C4-2B (cell line): Measurements from ENCODE around the gene PHAF1.

Experiments used
- H3K27ac ChIP-seq: fragments of 450-650 bp; 2 replicates; pipeline ENCODE4 v1.5.1; 2017
- CTCF ChIP-seq: fragments of 450-650 bp; conservative IDR thresholded peaks from 2 replicates; pipeline ENCODE4 v1.5.1; 2017; ENCODE audit warnings: mild to moderate bottlenecking
- ZFX ChIP-seq: fragments of 450-650 bp; IDR thresholded peaks from 2 replicates; pipeline ENCODE4 v1.6.1; 2017

The PHAF1 gene

GRCh38 chr16:67158637-67159600 lies 49.2 kb downstream of the PHAF1 start:
- H3K27ac ChIP-seq: peak overlapping the region; percentile 90
- TF ChIP-seq CTCF (no peak), ZFX (no peak)

GRCh38 chr16:67161595-67162058 lies 51.9 kb downstream of the PHAF1 start:
- TF ChIP-seq CTCF: no peak
- TF ChIP-seq ZFX: no peak
- H3K27ac ChIP-seq: peak overlapping the region; percentile 90

- peak overlapping the region; percentile 90 for H3K27ac ChIP-seq
- TF ChIP-seq ZFX (no peak), CTCF (no peak)
Measured at GRCh38 chr16:67162506-67163163, 52.9 kb downstream of the PHAF1 start.

- TF ChIP-seq CTCF: no peak
- no peak for TF ChIP-seq ZFX
- no peak overlapping the region; the same call in 1 of the 2 replicates for H3K27ac ChIP-seq
Measured at GRCh38 chr16:67163164-67163998, 53.6 kb downstream of the PHAF1 start.

- peak overlapping the region; percentile 62; the same call in 1 of the 2 replicates for H3K27ac ChIP-seq
Measured at GRCh38 chr16:67163999-67164558, 54.3 kb downstream of the PHAF1 start.

GRCh38 chr16:67164599-67165061 lies 54.9 kb downstream of the PHAF1 start, which contains the start of gene HSF4:
Gene HSF4 (plus strand): TSS chr16:67164745. CDS start chr16:67164812, 67 bp downstream.
- H3K27ac ChIP-seq: peak within 1 kb of the TSS; percentile 62
- no peak for TF ChIP-seq ZFX
- TF ChIP-seq CTCF: no peak

More at GRCh38 chr16:67163999-67164558, 54.3 kb downstream of the PHAF1 start:
- TF ChIP-seq ZFX (no peak), CTCF (no peak)
